ENCODE measurements around the gene RNASE12.

RNASE12 gene

DNA sequence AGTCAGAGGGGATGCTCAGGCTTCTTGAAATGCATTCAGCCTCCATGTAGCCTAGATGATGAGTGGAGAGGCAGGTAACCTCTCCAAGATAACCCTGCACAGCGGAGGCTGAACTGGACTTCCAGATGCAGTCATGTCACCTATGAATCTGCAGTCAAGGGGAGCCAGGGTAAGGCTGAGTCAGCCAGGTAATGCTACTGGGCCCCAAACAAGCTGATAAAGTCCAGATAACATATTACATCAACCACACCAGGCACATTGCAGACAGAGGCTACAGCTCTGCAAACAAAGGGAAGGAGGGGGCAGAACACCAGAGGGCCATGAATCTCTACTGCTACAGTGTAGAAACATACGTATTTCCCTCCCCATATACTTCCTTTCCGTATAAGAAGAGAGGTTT lies 44.3 kb downstream of the RNASE12 start:
- in situ Hi-C loops (cut with HindIII; ENCODE audit: low sequenced_read_pairs), result no loop called here

All from DLD1 (cell line).